SU-DHL-6 (cell line): ENCODE data around the gene DUSP5.

Experiments
- H2AFZ ChIP-seq: fragments of 200-600 bp; sonication (generic); 2 replicates; pipeline ENCODE4 v1.6.1; 2014; ENCODE audit warnings: low read depth, mild to moderate bottlenecking, moderate library complexity, mixed read lengths, antibody characterized with exemption, low read length; ENCODE audit not compliant: severe bottlenecking
- H3F3A ChIP-seq: fragments of 200-600 bp; shearing (Covaris generic); 2 replicates; pipeline ENCODE4 v1.6.0; 2016; ENCODE audit warnings: antibody characterized with exemption, mild to moderate bottlenecking; ENCODE audit not compliant: insufficient read depth
- H3K27ac ChIP-seq: fragments of 200-600 bp; sonication (generic); 2 replicates; pipeline ENCODE4 v1.5.1; 2016; ENCODE audit warnings: low read depth, mild to moderate bottlenecking, low read length, moderate library complexity, mixed read lengths
- H3K27me3 ChIP-seq: fragments of 200-600 bp; sonication (generic), shearing (Covaris generic); 2 replicates; pipeline ENCODE4 v1.6.0; 2014; ENCODE audit warnings: mild to moderate bottlenecking, low read length
- H3K36me3 ChIP-seq: fragments of 200-600 bp; sonication (generic); 2 replicates; pipeline ENCODE4 v1.6.1; 2014; ENCODE audit warnings: mild to moderate bottlenecking, low read length, mixed read lengths
- H3K4me2 ChIP-seq: fragments of 300-600, 200-600 bp; shearing (Covaris generic), sonication (generic); 2 replicates; pipeline ENCODE4 v1.6.0; 2014; ENCODE audit warnings: low read length, low read depth, mild to moderate bottlenecking; ENCODE audit not compliant: poor library complexity, severe bottlenecking
- H3K4me3 ChIP-seq: fragments of 200-600 bp; sonication (generic); 2 replicates; pipeline ENCODE4 v1.5.1; 2014; ENCODE audit warnings: antibody characterized with exemption, low read length, mild to moderate bottlenecking, mixed read lengths; ENCODE audit not compliant: insufficient read depth, poor library complexity, severe bottlenecking
- H3K79me2 ChIP-seq: fragments of 200-600 bp; sonication (generic); 2 replicates; pipeline ENCODE4 v1.6.1; 2014; ENCODE audit warnings: mild to moderate bottlenecking, low read length, moderate library complexity; ENCODE audit not compliant: insufficient read depth
- H3K9ac ChIP-seq: fragments of 200-600 bp; sonication (generic); 2 replicates; pipeline ENCODE4 v1.7.0; 2014; ENCODE audit warnings: mild to moderate bottlenecking, low read length
- H3K9me2 ChIP-seq: fragments of 200-600 bp; sonication (generic); replicated peaks from 2 replicates; pipeline ENCODE4 v1.6.1; 2014; ENCODE audit warnings: low read length; ENCODE audit not compliant: insufficient read depth
- H3K9me3 ChIP-seq: fragments of 200-600 bp; sonication (generic); 2 replicates; pipeline ENCODE4 v1.6.1; 2014; ENCODE audit warnings: low read length, mixed read lengths; ENCODE audit not compliant: insufficient read depth
- H4K20me1 ChIP-seq: fragments of 200-600 bp; sonication (generic); 2 replicates; pipeline ENCODE4 v1.6.1; 2014; ENCODE audit warnings: low read depth, mild to moderate bottlenecking, antibody characterized with exemption, low read length, moderate library complexity, mixed read lengths
- EZH2phosphoT487 ChIP-seq: fragments of 200-600 bp; sonication (generic), shearing (Covaris generic); conservative IDR thresholded peaks from 2 replicates; pipeline ENCODE4 v1.6.1; 2018; ENCODE audit warnings: mild to moderate bottlenecking, antibody characterized with exemption, low read length, moderate library complexity, mixed read lengths
- TF ChIP-seq, protein P1 (sequence below): fragments of 200-600 bp; sonication (generic); IDR thresholded peaks from one replicate; pipeline ENCODE4 v1.5.1; 2017; ENCODE audit warnings: antibody characterized with exemption, mild to moderate bottlenecking, low read length, moderate library complexity; ENCODE audit not compliant: insufficient read depth, poor library complexity, severe bottlenecking

The DUSP5 gene

DNA sequence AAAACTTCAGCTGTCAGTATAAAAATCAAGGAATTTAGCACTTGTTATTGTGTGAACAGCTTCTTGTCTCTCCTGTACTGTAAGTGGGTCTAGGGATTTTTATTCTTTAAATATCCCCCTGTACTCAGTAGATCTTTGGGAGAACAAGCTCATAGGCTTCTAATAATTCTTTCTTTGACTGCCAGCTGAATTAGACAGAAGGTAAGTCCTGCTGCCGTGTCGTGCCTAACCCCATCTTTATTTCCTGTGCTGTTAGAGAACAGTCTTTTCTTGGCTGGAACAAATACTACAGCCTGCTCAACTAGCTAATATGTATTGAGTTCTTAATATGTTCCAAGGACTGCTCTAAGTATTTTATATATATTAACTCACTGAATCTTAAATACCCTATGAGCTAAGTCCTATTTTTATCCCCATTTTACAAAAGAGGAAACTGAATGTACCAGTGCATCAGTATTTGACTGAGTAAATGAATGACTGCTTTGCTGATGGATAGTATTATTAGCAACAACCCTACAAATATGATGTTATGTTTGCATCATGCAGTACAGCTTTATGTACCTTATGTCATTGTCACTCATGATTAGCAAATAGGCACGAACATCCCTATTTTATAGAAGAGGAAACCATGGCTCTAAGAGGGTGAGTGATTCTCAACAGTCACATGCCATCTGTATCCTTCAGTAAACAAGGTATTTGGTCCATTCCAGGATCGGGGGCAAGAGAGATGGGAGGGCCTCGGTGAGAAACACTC, 5.5 kb upstream of the DUSP5 start:
- H3K27me3 ChIP-seq: no peaks in the 10 kb centered on the region
- H3K9me3 ChIP-seq: no peaks in the 10 kb centered on the region
- H3K9me2 ChIP-seq: no peaks in the 10 kb centered on the region
- TF ChIP-seq, protein P1, sequence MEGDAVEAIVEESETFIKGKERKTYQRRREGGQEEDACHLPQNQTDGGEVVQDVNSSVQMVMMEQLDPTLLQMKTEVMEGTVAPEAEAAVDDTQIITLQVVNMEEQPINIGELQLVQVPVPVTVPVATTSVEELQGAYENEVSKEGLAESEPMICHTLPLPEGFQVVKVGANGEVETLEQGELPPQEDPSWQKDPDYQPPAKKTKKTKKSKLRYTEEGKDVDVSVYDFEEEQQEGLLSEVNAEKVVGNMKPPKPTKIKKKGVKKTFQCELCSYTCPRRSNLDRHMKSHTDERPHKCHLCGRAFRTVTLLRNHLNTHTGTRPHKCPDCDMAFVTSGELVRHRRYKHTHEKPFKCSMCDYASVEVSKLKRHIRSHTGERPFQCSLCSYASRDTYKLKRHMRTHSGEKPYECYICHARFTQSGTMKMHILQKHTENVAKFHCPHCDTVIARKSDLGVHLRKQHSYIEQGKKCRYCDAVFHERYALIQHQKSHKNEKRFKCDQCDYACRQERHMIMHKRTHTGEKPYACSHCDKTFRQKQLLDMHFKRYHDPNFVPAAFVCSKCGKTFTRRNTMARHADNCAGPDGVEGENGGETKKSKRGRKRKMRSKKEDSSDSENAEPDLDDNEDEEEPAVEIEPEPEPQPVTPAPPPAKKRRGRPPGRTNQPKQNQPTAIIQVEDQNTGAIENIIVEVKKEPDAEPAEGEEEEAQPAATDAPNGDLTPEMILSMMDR: no peak
- no peak for TF ChIP-seq EZH2phosphoT487
- no peak overlapping the region for H3K4me2 ChIP-seq
- no peak overlapping the region for H3K27ac ChIP-seq
- H2AFZ ChIP-seq: no peak overlapping the region
- no peak overlapping the region for H3K4me3 ChIP-seq
- no peaks in the 10 kb centered on the region for H3K36me3 ChIP-seq
- H3K9ac ChIP-seq: no peak overlapping the region
- no peaks in the 10 kb centered on the region for H4K20me1 ChIP-seq
- H3F3A ChIP-seq: no peaks in the 10 kb centered on the region
- no peaks in the 10 kb centered on the region for H3K79me2 ChIP-seq

GRCh38 chr10:110493832-110494426, 3.8 kb upstream of the DUSP5 start:
- H3K36me3 ChIP-seq: no peaks in the 10 kb centered on the region
- H3K9me3 ChIP-seq: no peaks in the 10 kb centered on the region
- H3K27ac ChIP-seq: no peak overlapping the region
- H3K4me2 ChIP-seq: no peak overlapping the region
- no peaks in the 10 kb centered on the region for H3K27me3 ChIP-seq
- H3F3A ChIP-seq: no peaks in the 10 kb centered on the region
- no peaks in the 10 kb centered on the region for H3K9me2 ChIP-seq
- peaks cover under 1% of the 10 kb centered on the region; the same call in 1 of the 2 replicates for H3K79me2 ChIP-seq
- H3K4me3 ChIP-seq: no peak overlapping the region
- no peak overlapping the region for H3K9ac ChIP-seq
- 0 out of 2 replicates have a peak, but pooled peaks cover under 1% of the 10 kb centered on the region for H4K20me1 ChIP-seq
- no peak overlapping the region for H2AFZ ChIP-seq
- TF ChIP-seq EZH2phosphoT487: no peak
- TF ChIP-seq, protein P1: no peak

- Histone ChIP-seq H3K9me2 (no peaks in the 10 kb centered on the region), H3K27me3 (no peaks in the 10 kb centered on the region), H2AFZ (no peak overlapping the region), H3K36me3 (no peaks in the 10 kb centered on the region), H3K9me3 (no peaks in the 10 kb centered on the region), H3F3A (no peaks in the 10 kb centered on the region), H3K9ac (no peak overlapping the region), H3K4me3 (no peak overlapping the region), H3K79me2 (peaks cover 2% of the 10 kb centered on the region; the same call in 1 of the 2 replicates), H3K27ac (no peak overlapping the region), H4K20me1 (0 out of 2 replicates have a peak, but pooled peaks cover 5% of the 10 kb centered on the region), H3K4me2 (no peak overlapping the region)
- TF ChIP-seq, protein P1: no peak
- TF ChIP-seq EZH2phosphoT487: no peak
Observed at GRCh38 chr10:110494532-110494931, 3.2 kb upstream of the DUSP5 start.
